ENCODE measurements around the gene PSME4. TPM values are rescaled to one million over a fixed set of nuclear protein-coding genes. Genes with fewer than 3 reads are reported as not detected.
"Not testable (repeated sequence)": the region's sequence is repeated elsewhere in the genome, so short reads cannot be mapped to it uniquely, and the experiment has no call there.

PSME4 gene
- total RNA-seq, 4 donors from 2014 or later, result 144 to 247 (median 162) TPM

DNA sequence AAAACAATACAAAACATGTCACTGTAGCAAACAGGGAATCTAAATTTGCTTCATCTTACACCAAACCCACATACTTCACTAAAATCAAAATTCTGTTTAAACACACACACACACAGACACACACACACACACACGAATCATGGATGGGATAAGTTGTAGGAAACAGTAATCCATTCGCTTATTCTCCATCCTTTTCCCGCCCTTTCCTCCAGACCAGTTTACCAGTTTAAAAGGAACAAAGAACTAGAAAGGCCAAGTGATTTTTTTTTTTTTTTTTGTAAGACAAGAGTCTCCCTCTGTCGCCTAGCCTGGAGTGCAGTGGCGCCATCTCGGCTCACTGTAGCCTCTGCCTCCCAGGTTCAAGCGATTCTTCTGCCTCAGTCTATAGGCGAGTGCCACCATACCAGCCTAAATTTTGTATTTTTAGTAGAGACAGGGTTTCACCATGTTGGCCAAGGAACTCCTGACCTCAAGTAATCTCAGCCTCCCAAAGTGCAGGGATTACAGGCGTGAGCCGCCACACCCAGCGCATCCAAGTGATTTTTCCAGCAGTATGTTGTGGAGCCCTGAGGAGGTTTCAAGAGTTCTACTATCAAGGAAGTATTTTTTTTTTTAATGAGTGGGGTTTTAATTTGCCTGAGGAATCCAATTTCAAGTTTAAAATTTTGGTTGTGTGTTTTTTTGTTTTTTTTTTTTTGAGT lies 5.7 kb downstream of the PSME4 start:
- Histone ChIP-seq H3K4me3 (no peak overlapping the region), H3K27me3 (no peaks in the 10 kb centered on the region), H3K36me3 (no peaks in the 10 kb centered on the region), H3K4me1 (peaks cover 56 to 58% of the 10 kb centered on the region in 2 donors), H3K9me3 (no peaks in the 10 kb centered on the region), H3K27ac (peak overlapping the region in 2 of 4 donors; percentile 37 to 89)
- intact Hi-C loops (cut with DNase I; ENCODE audit: low total_unique reads), result loop anchor here (5.0 kb wide), 2 partner anchors 198 to 492 kb away; partner anchors contain the start of genes CHAC2 and SPTBN1
- in situ Hi-C loops (cut with MboI; ENCODE audit: low sequenced_read_pairs in 4 of 4), result no loop called here
- no peak for TF ChIP-seq POLR2A (IDR thresholded peaks at IDR 0.05)
- TF ChIP-seq, protein P1, sequence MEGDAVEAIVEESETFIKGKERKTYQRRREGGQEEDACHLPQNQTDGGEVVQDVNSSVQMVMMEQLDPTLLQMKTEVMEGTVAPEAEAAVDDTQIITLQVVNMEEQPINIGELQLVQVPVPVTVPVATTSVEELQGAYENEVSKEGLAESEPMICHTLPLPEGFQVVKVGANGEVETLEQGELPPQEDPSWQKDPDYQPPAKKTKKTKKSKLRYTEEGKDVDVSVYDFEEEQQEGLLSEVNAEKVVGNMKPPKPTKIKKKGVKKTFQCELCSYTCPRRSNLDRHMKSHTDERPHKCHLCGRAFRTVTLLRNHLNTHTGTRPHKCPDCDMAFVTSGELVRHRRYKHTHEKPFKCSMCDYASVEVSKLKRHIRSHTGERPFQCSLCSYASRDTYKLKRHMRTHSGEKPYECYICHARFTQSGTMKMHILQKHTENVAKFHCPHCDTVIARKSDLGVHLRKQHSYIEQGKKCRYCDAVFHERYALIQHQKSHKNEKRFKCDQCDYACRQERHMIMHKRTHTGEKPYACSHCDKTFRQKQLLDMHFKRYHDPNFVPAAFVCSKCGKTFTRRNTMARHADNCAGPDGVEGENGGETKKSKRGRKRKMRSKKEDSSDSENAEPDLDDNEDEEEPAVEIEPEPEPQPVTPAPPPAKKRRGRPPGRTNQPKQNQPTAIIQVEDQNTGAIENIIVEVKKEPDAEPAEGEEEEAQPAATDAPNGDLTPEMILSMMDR (IDR thresholded peaks at IDR 0.05 in 4 of 5, conservative IDR thresholded peaks at IDR 0.05 in 1 of 5), result no peak
- ATAC-seq (no peak), DNase-seq (no peak)

GRCh38 chr2:53964257-53964952 lies 6.4 kb downstream of the PSME4 start:
- H3K27ac ChIP-seq, result peak overlapping the region in 2 of 4 donors; percentile 37 to 89
- no peak overlapping the region for H3K4me3 ChIP-seq
- no peaks in the 10 kb centered on the region for H3K9me3 ChIP-seq
- no peaks in the 10 kb centered on the region for H3K27me3 ChIP-seq
- ATAC-seq (no peak), DNase-seq (no peak)
- intact Hi-C loops (cut with DNase I; ENCODE audit: low total_unique reads), result no loop called here
- peaks cover 56 to 63% of the 10 kb centered on the region in 2 donors for H3K4me1 ChIP-seq
- in situ Hi-C loops (cut with MboI; ENCODE audit: low sequenced_read_pairs in 4 of 4), result no loop called here
- H3K36me3 ChIP-seq, result no peaks in the 10 kb centered on the region
- no peak for TF ChIP-seq POLR2A (IDR thresholded peaks at IDR 0.05)
- TF ChIP-seq, protein P1 (IDR thresholded peaks at IDR 0.05 in 4 of 5, conservative IDR thresholded peaks at IDR 0.05 in 1 of 5), result no peak

DNA sequence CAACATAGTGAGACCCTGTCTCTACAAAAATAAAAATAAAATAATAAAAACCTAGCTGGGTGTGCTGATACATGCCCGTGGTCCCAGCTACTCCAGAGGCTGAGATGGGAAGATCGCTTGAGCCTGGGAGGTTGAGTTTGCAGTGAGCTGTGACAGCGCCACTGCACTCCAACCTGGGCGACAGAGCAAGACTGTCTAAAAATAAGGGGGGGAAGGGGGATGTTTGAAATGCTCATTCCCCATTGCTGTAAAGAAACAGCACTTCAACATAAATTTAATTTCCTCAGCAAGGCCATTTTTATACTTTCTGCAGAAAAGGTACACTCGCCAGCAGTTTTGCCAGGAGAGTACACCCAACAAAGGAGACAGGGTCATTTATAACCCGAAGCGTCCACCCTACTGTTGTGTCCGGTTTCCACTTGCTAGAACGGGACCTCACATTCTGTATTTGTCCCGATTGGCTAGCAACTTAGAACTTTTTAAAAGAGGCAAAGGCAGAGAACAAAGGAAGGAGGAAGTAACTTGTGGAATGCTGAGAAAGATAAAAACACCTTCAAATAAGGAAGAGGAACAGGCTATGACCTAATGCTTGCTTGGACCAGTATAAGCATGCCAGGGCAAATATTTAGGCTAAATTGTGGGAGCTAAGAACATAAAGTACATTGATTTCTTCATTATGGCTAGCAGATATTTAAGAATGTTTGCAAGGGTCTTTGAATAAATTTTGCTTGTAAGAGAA lies 9.1 kb downstream of the PSME4 start:
- H3K9me3 ChIP-seq; in situ Hi-C loops (cut with MboI; ENCODE audit: low sequenced_read_pairs in 4 of 4); H3K4me3 ChIP-seq; DNase-seq; H3K36me3 ChIP-seq; intact Hi-C loops (cut with DNase I; ENCODE audit: low total_unique reads); ATAC-seq; H3K27me3 ChIP-seq: not testable (repeated sequence)
- Histone ChIP-seq H3K4me1 (peaks cover 55 to 65% of the 10 kb centered on the region in 2 donors), H3K27ac (peak overlapping the region; percentile 24 to 68 (median 36))

DNA sequence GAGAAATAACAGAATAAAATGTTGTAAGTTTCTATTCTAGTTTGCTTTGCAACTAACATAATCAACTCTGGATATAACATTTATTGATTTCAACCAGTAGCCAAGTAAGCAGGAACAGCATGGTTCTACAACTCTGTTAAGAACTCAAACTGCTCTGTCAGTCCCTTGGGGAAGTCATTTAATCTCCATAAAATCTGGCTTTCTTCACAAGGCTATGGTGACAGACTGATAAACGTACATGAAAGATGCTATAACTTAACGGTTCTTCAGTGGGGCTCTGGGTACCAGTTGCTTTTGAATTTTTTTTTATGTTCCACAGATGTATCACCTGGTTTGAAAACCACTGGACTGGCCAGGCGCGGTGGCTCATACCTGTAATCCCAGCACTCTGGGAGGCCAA lies 10.3 kb downstream of the PSME4 start:
- DNase-seq (no peak), ATAC-seq (no peak)
- H3K36me3 ChIP-seq, result no peaks in the 10 kb centered on the region
- H3K27me3 ChIP-seq, result no peaks in the 10 kb centered on the region
- H3K4me3 ChIP-seq, result no peak overlapping the region
- H3K4me1 ChIP-seq, result peaks cover 50 to 57% of the 10 kb centered on the region in 2 donors
- H3K9me3 ChIP-seq, result no peaks in the 10 kb centered on the region
- no peak for TF ChIP-seq POLR2A (IDR thresholded peaks at IDR 0.05)
- TF ChIP-seq, protein P1 (IDR thresholded peaks at IDR 0.05 in 4 of 5, conservative IDR thresholded peaks at IDR 0.05 in 1 of 5), result no peak
- H3K27ac ChIP-seq, result peak overlapping the region in 2 of 4 donors; percentile 24 to 68
- in situ Hi-C loops (cut with MboI; ENCODE audit: low sequenced_read_pairs in 4 of 4), result no loop called here
- intact Hi-C loops (cut with DNase I; ENCODE audit: low total_unique reads), result no loop called here

GRCh38 chr2:53958443-53958842 lies 12.3 kb downstream of the PSME4 start:
- Histone ChIP-seq H3K27me3 (no peaks in the 10 kb centered on the region), H3K4me1 (peaks cover 34 to 41% of the 10 kb centered on the region in 2 donors), H3K36me3 (no peaks in the 10 kb centered on the region), H3K27ac (peak overlapping the region; percentile 19 to 39 (median 31)), H3K4me3 (no peak overlapping the region), H3K9me3 (no peaks in the 10 kb centered on the region)
- TF ChIP-seq POLR2A (IDR thresholded peaks at IDR 0.05), result no peak
- TF ChIP-seq, protein P1 (IDR thresholded peaks at IDR 0.05 in 4 of 5, conservative IDR thresholded peaks at IDR 0.05 in 1 of 5), result no peak
- DNase-seq (no peak), ATAC-seq (no peak)
- intact Hi-C loops (cut with DNase I; ENCODE audit: low total_unique reads) (no loop called here), in situ Hi-C loops (cut with MboI; ENCODE audit: low sequenced_read_pairs in 4 of 4) (no loop called here)

All from gastrocnemius medialis (tissue), 4 donors.